ENCODE measurements around the gene FARP1.
"Not testable (repeated sequence)": the region's sequence is repeated elsewhere in the genome, so short reads cannot be mapped to it uniquely, and the experiment has no call there.

FARP1 gene

DNA sequence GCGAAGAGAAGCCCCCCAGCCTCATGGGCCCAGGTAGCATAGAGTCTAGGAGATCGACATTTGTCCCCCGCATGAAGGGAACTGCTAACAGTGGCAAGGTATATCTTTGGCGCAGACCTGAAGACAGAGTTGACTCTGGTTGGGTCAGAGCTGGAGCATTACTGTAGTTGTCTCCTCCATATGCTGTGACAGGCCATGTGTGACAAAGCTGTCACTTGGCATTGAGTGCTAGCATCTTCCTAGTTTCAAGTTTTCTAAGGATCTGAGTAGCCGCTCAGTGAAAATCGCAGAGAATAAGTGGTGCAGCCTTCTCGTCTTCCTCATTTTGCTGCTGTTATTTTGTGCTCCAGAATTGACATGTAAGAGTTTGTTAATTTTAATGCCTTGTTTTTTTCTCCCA lies 223.5 kb downstream of the FARP1 start:
- DNase-seq (ENCODE audit: low spot score) = no peak

DNA sequence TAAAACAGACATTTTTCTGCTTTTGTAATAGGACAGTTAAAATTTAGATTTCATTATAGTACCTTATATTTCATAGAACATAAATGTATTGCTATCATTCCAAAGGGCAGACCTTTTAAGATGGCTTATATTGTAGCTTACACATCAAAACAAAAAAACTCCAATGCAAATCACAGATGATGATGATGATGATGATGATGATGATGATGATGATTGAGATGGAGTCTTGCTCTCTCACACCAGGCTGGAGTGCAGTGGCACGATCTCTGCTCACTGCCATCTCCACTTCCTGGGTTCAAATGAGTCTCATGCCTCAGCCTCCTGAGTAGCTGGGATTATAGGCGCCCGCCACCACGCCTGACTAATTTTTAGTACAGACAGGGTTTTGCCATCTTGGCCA lies 224.1 kb downstream of the FARP1 start:
- no peak for DNase-seq (ENCODE audit: low spot score)

DNA sequence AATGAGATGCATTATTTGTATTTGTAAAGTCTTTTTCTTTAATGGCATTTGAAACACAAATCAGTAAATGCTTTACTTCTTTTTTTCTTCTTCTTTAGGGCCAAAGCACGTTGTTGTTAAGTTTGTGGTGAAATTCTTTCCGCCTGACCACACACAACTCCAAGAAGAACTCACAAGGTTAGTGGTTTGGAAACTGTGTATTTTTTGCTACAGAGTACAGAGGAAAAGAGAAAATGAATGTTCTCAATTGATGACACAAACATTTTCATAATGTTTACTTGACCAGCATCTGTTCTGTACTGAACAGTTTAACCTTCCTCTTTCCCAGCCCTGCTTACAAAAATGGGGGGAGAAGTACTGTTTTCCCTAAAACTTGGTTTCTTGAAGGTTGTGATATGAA lies 225.1 kb downstream of the FARP1 start:
- DNase-seq (ENCODE audit: low spot score) = peak; percentile 47

DNA sequence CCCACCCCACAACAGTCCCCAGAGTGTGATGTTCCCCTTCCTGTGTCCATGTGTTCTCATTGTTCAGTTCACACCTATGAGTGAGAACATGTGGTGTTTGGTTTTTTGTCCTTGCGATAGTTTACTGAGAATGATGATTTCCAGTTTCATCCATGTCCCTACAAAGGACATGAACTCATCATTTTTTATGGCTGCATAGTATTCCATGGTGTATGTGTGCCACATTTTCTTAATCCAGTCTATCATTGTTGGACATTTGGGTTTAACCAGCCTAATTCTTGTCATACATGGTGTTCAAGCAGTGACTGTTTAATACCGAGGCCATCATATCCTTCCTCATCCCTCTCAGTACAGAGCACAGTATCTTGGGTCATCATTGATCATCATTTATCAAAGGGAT lies 226.6 kb downstream of the FARP1 start:
- not testable (repeated sequence) for DNase-seq (ENCODE audit: low spot score)

DNA sequence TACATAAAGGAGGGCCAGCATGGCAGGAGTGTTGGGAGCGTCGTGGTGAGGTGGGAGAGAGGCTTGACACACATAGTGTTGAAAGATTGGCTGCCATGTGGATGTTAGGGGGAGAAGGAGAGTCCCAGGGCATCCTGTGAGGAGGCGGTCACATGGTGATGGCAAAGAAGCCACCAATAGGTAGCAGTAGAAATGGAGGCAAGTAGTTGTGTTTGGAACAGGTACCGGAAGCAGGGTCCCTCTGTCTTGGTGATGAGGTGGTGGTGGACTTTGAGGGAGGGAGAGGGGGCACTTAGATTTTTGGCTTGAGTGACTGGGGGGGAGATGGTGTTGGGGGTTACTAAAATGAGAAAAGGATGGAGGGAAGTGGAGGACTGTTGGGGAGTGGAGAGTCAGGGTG lies 227.4 kb downstream of the FARP1 start:
- DNase-seq (ENCODE audit: low spot score) = no peak

DNA sequence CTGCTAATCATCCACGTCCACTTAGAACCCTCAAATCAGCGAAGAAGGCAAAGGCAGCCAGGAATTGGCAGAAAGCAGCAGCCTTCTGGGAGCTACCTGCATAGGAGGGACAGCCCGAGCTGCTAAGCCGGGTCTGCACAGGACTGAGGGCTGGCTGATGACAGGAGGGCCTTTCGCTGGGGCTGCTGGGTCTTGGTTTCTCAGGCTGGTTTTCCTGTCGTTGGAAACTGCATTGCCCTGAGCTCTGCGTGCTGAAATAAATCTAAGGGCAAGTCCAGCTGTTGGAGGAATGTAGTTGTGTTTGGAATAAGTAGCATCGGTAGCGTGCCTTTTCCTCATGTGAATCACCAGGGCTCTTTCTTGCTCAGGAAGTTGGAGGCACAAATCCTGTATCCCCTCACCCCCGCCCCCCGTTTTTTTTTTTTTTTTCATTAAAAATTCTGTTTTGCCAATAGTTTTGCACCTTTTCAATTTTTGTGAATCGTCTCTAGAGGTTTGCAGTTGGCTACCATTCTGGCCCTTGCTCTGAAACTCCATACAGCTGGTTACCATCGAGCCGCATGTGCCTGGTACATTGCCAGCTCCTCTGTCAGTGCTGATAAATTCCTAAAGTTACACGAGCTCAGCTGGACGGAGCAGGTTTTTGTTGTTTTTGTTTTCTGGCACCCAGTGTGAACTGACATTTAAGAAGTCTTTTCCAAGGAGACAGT lies 228.1 kb downstream of the FARP1 start:
- peak; percentile 79 for DNase-seq (ENCODE audit: low spot score)

DNA sequence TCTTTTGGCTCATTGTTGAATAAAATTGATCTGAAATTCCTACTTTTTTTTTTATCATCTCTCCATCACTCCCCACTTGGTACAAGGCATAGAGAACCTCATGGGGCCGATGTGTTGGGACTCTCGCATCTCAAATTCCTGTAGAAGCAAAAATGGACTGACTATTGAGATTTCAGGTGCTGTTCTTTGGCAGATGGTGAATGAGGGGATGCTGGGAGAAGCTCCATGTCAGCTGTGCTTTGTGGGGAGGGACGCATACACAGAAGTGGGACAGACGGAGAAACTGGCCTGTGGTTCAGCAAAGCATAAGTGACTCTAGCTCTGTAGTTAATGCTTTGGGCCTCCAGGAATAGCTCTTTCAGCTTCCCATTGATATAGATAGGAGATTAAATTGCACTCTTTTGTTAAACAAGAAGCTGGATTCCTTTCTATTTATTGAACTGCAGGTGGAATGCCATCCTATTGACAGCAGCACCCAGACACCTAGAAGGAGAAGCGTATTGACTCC lies 228.7 kb downstream of the FARP1 start:
- no peak for DNase-seq (ENCODE audit: low spot score)

DNA sequence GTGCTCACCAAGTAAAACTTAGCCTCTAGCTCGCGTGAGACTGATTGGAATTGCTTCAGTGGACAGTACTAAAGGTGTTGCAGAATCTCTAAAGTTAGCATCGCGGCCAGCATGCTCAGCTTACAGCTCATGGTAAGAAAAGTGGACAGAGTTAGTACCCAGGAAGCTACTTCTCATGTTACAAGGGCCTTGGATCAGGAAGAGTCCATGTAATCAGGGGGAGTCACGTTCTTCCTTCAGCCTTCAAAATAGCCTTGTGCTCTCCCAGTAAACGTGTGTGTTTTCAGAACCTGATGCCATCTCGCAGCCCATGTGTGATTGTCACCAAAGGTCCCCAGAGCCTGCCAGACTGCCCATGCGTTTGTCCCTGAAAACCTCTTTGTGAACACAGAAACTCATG lies 230.0 kb downstream of the FARP1 start:
- no peak for DNase-seq (ENCODE audit: low spot score)

DNA sequence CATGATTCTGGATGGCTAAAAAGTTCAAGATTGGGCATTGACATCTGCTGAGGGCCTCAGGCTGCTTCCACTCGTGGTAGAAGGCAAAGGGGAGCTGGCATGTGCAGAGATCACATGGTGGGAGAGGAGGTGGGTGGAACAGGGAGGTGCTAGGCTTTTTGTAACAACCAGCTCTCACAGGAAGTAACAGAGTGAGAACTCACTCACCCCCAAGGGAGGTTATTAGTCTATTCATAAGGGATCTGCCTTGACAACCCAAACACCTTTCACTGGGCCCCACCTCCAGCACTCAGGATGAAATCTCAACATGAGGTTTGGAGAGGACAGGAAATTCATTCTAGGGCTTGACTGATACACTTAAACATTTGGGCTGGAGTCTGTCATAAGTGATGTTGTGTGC lies 231.9 kb downstream of the FARP1 start:
- DNase-seq (ENCODE audit: low spot score) = no peak

DNA sequence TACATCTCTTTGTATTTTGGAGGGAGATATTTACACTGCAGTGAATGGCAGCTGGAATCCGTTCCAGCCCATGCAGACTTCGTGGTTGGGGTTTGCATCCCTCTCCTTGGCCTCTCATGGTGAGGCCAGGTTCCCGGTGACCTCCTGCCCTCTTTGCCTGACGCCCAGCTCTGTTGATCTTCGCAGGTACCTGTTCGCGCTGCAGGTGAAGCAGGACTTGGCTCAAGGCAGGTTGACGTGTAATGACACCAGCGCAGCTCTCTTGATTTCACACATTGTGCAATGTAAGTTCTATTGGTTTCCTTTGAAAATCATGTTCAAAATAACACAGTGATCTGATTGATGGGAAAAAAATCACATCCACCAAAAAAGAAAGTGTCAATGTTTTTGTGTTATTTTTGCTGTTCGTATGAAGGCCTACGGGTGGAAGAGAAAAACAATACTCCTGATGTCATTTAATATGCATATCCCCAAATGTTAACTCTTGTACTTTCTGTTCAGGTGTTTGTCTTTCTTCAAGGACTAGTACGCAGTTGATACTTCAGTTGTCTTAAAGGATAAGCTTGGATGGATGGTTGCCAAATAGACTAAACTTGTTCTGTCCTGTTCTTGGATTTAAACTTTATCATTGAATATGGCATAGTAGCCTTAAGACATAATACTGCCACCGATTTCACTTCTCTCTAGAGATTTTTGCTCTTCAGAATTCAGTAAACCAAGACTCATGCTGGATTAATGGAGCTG lies 234.9 kb downstream of the FARP1 start:
- no peak for DNase-seq (ENCODE audit: low spot score)

DNA sequence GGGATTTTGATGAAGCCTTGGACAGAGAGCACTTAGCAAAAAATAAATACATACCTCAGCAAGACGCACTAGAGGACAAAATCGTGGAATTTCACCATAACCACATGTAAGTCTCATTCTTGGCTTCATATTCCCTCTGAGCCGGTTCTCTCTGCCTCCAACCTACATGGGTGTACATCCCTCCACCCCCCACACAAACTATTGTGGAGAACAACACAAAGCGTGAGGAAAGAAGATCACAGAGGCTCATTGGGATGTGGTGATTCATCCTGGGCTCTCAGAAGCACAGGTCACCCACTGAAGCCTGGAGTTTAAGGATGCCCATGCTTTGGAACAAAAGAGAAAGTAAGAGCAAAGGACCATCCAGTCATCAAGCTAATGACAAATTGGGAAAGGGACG lies 241.8 kb downstream of the FARP1 start:
- DNase-seq (ENCODE audit: low spot score) = no peak

DNA sequence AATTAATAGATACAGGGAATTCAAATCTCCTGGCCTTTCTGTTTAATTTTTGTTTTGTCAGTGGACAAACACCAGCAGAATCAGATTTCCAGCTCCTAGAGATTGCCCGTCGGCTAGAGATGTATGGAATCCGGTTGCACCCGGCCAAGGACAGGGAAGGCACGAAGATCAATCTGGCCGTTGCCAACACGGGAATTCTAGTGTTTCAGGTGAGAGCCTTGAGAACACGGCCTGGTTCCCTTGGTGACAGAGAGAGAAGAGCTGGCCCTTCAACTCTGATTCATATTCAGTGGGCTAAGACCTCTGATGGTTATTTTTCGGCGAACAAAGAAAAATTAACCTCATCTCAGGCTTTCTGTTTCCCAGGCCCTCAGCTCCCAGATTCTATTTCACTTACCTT lies 242.7 kb downstream of the FARP1 start:
- no peak for DNase-seq (ENCODE audit: low spot score)

DNA sequence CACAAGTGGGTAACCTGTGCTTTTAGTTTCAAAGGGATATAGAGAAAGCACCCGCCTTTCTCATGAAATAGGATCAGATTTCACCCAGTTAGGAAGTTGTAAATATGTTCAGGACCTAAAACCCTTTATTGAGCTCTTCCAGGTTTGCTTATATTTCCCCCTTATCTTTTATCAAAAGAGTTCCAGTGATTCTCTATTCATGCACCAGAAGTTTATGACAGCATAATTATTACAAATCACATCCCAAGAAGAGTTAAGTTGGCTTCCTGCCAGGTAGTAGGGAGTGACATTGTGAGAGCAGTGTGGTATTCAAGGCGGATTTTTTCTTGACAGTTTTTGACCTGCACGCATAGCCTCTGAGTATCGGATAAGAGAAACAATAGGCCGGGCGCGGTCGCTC lies 243.7 kb downstream of the FARP1 start:
- no peak for DNase-seq (ENCODE audit: low spot score)

DNA sequence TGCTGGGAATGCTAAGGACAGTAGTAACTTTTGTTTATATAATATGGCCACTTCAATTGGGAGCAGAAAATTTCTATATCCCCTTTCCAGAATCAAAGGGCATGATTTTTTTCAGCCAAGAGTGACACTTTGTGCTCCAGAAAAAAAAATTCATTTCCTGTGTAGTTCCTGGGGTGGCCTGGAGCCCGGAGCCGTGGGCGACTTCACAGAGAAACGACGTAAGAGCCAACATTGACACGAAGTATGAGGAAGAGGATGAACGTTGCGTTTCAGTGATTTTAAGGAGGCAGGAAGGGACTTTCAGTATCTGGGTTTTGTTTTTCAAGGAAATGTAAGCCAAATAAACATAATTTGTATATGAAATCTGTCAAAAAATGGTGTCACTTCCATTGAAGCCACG lies 246.4 kb downstream of the FARP1 start:
- no peak for DNase-seq (ENCODE audit: low spot score)

DNA sequence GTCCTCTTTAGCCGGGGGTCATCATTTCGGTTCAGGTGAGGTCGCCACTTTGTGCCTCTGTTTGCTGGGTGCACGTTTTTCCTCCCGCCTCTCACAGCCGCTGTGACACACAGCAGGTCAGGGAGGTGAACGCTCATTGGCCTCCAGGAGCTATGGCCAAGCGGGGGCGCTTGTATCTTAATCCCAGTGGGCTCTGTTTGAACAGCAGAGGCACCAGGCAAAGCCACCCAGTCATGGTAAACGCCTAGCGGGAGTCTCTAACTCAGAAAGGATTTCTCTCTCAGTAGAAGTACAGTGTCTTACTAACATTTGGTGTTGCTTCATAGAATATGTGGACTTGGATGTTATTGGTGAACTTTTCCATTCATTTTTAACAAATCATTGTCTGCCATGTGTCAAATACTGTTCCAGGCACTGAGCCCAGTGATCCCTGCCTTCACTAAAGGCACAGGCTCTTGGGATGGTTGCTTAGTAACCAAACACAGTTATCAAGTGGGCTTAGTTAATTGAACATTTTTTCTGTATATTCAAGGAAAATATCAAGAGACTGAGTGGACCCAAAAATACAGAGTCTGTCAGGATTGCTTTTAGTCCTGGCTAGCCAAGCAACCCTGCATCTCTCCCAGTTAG lies 247.3 kb downstream of the FARP1 start:
- DNase-seq (ENCODE audit: low spot score) = no peak

DNA sequence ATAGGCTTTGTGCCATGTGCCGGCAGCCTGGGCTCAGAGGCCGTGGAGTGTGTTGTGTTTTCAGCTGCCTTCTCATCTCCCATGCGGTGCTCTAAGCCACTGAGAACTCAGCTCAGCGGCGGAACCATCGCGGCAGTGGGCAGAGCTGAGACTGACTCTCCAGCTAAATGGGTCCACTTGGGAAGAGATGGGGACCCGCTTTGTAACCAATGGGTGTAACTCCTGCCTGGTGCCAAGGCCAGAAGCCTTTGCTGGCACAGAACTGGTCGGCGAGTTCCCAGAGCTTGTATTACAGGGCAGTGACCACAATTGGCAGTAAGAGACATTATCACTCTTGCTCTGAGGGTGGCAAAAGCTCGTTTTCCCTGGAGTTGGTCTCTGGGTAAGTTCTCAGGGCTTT lies 251.0 kb downstream of the FARP1 start:
- DNase-seq (ENCODE audit: low spot score) = no peak

DNA sequence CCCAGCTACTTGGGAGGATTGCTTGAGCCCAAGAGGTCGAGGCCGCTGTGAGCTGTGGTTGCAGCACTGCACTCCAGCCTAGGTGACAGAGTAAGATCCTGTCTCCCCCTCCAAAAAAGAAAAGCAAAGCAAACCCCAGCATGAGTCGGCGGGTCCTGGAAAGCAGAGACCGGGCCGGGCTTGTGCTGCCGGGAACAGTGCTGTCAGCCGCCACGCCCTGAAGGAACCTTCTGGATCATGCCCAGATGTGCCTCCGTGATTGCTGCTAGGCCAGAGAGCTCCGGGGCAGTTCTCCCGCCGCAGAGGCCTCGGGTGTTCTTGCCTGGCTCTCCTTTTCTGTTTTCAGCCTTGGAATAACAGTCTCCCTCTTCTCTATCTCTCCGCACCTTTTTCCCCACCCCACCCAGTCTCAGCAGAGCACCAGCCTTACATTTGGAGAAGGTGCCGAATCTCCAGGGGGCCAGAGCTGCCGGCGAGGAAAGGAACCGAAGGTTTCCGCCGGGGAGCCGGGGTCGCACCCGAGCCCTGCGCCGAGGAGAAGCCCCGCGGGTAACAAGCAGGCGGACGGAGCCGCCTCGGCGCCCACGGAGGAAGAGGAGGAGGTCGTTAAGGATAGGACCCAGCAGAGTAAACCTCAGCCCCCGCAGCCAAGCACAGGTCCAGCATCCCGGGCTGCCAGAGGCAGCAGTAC lies 252.1 kb downstream of the FARP1 start:
- DNase-seq (ENCODE audit: low spot score) = no peak

DNA sequence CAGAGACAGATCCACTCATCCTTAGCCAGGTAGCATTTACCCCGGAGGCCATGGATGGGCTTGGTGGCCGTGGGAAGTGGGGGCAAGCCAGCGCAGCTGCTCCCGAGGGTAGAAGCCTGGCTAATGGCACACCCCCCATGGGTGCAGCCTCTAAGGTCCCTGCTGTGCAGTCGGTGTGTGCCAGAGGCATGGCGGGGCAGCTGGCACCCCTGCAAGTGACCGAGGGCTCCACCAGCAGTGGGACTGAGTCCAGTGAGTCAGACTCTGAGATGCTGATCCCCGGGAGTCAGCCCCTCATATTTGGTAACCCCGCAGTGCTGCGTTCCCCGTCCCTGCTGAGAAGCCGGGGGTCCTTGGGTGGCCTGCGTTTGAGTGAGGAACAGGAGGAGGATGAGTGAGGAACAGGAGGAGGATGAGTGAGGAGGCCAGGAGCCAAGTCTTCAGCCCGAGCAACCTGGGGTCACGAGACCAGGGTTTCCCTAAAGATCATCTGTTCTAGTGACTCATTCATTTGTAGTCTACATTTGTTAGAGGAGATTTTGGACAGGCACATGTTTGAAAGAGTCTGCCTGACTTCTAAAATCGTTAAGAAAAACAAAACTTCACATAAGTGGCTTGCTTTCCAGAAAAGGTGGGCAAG lies 253.3 kb downstream of the FARP1 start:
- no peak for DNase-seq (ENCODE audit: low spot score)

DNA sequence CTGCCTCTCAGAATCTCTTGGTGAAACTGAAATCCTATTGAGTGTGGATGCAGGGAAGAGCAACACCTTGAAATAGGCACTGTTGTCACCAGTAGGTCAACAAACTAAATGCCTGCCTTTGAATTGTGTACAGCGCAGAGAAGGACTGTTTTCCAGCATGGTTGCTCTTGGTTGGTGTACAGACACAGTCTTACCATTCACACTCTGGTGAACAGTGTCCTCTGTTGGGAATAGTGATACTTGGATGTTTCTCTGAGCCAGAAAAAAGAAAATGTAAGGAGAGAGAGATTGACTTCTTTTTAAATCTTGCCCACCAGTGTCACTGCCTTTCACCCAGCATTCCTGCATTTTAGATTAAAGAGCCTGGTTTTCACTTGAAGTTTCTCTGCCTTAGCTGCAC lies 254.3 kb downstream of the FARP1 start:
- peak; percentile 25 for DNase-seq (ENCODE audit: low spot score)

DNA sequence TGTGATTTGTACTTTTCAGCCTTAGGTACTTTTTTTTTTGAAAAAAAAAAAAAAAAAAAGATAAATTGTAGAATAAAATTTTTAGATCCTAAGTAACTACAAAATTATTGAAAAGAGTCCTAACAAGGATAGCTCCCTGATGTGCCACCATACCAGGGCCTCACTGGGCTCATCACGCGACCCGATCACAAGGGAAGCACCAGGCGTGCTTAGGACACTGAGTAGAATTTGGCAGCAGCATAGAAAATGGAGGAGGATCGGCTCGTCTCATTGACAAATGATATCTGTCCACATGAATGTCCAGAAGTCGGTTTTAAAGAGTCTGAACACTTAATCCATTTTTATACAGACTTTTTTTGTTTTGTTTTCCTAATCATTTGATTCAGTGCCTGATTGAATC lies 255.0 kb downstream of the FARP1 start:
- DNase-seq (ENCODE audit: low spot score) = no peak

DNA sequence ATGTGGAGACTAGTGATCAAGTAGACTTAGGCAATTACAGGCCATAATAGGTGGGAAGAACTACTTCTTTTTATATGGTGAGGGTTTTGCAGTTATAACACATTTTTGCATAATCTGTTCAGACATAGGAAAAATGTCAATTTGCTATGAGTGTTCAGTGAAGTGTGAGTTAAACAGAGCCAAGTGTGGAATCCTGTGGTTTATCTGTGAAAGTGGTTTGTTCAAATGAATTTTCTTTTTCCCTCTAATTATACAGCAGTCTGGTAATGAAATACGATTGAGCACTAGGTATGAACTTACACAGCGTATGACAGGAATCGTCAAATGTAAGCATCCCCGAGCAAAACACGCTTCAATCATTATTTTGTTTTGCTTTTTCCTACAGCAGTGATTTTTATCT lies 255.7 kb downstream of the FARP1 start:
- no peak for DNase-seq (ENCODE audit: low spot score)

DNA sequence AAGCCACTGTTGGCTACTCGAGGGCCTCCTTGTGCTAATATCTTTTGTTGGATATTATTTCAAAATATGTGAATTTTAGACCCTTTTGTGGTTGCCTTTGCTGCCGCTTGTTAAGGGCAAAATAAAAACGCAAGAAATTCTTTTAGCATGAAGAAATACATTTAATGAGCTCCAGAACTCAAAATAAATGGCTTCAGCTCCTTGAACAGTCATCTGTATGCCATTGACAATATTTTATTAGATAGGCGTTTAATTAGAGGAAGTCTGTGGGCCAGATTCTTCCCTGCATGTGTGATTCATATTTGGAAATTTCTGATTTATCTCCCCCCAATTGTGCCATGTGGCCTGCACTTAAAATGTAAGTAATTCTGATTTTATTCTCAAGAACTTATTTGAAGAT lies 256.9 kb downstream of the FARP1 start:
- no peak for DNase-seq (ENCODE audit: low spot score)
